ENCODE results near the gene CLK4.
A peak's percentile ranks its signal among the peaks of the same experiment; 100 is the strongest.

The CLK4 gene

GRCh38 chr5:178624631-178625546 is 2.0 kb downstream of the CLK4 start:
- TF ChIP-seq, protein P1, sequence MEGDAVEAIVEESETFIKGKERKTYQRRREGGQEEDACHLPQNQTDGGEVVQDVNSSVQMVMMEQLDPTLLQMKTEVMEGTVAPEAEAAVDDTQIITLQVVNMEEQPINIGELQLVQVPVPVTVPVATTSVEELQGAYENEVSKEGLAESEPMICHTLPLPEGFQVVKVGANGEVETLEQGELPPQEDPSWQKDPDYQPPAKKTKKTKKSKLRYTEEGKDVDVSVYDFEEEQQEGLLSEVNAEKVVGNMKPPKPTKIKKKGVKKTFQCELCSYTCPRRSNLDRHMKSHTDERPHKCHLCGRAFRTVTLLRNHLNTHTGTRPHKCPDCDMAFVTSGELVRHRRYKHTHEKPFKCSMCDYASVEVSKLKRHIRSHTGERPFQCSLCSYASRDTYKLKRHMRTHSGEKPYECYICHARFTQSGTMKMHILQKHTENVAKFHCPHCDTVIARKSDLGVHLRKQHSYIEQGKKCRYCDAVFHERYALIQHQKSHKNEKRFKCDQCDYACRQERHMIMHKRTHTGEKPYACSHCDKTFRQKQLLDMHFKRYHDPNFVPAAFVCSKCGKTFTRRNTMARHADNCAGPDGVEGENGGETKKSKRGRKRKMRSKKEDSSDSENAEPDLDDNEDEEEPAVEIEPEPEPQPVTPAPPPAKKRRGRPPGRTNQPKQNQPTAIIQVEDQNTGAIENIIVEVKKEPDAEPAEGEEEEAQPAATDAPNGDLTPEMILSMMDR (IDR thresholded peaks at IDR 0.05) = no peak
- Mint-ChIP-seq H3K36me3 (ENCODE audit: low read depth) (peaks cover 33% of the 10 kb centered on the region), H3K27me3 (ENCODE audit: low read depth, poor library complexity) (no peaks in the 10 kb centered on the region), H3K9me3 (peaks cover 8% of the 10 kb centered on the region), H3K4me1 (peaks cover 46% of the 10 kb centered on the region), H3K27ac (peak overlapping the region; percentile 89), H3K4me3 (peak overlapping the region; percentile 99)
- DNase-seq = peak; percentile 38

GRCh38 chr5:178622679-178623247 is 4.1 kb downstream of the CLK4 start:
- peaks cover 4% of the 10 kb centered on the region for H3K9me3 Mint-ChIP-seq
- H3K4me1 Mint-ChIP-seq = peaks cover 29% of the 10 kb centered on the region
- TF ChIP-seq, protein P1 (IDR thresholded peaks at IDR 0.05) = no peak
- DNase-seq = no peak
- H3K27me3 Mint-ChIP-seq (ENCODE audit: low read depth, poor library complexity) = no peaks in the 10 kb centered on the region
- peaks cover 48% of the 10 kb centered on the region for H3K36me3 Mint-ChIP-seq (ENCODE audit: low read depth)
- no peak overlapping the region for H3K4me3 Mint-ChIP-seq
- no peak overlapping the region for H3K27ac Mint-ChIP-seq

DNA sequence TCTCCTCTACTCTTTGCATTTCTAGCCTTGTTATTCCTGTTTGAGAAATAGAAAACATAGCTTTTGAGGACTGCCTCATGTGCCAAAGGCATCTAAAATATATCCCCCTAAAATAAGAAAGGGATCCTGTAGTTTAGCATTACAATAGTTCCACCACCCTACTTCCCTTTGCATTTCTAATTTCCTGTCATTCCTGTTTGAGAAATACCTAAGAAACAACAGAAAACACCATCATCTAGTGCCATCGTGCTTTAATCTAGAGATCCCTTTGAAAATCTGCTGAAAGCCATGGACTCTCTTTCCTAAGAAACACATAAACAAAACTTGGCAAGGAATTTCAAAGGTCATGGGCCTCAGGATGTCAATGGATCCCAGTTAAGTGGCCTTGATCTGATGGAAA is 7.5 kb downstream of the CLK4 start:
- Mint-ChIP-seq H3K27me3 (ENCODE audit: low read depth, poor library complexity) (no peaks in the 10 kb centered on the region), H3K9me3 (no peaks in the 10 kb centered on the region), H3K27ac (no peak overlapping the region), H3K36me3 (ENCODE audit: low read depth) (peaks cover 77% of the 10 kb centered on the region), H3K4me1 (peaks cover 12% of the 10 kb centered on the region), H3K4me3 (no peak overlapping the region)
- no peak for DNase-seq
- TF ChIP-seq, protein P1 (IDR thresholded peaks at IDR 0.05) = no peak

- H3K27ac Mint-ChIP-seq = no peak overlapping the region
- no peak for DNase-seq
- H3K4me3 Mint-ChIP-seq = no peak overlapping the region
- peaks cover 17% of the 10 kb centered on the region for H3K9me3 Mint-ChIP-seq
- H3K27me3 Mint-ChIP-seq (ENCODE audit: low read depth, poor library complexity) = peaks cover 6% of the 10 kb centered on the region
- no peaks in the 10 kb centered on the region for H3K4me1 Mint-ChIP-seq
- H3K36me3 Mint-ChIP-seq (ENCODE audit: low read depth) = peaks cover 88% of the 10 kb centered on the region
- TF ChIP-seq, protein P1 (IDR thresholded peaks at IDR 0.05) = no peak
Observed at GRCh38 chr5:178612299-178612698, 14.6 kb downstream of the CLK4 start.

GRCh38 chr5:178606269-178606668 is 20.6 kb downstream of the CLK4 start:
- H3K4me1 Mint-ChIP-seq = no peaks in the 10 kb centered on the region
- no peak for DNase-seq
- peaks cover 93% of the 10 kb centered on the region for H3K36me3 Mint-ChIP-seq (ENCODE audit: low read depth)
- H3K27me3 Mint-ChIP-seq (ENCODE audit: low read depth, poor library complexity) = peaks cover 9% of the 10 kb centered on the region
- H3K4me3 Mint-ChIP-seq = no peak overlapping the region
- TF ChIP-seq, protein P1 (IDR thresholded peaks at IDR 0.05) = no peak
- H3K9me3 Mint-ChIP-seq = peaks cover 47% of the 10 kb centered on the region
- H3K27ac Mint-ChIP-seq = no peak overlapping the region

Data from nephron progenitor cell (in vitro differentiated cells).